ENCODE data around the gene CREB5.
"Not testable (repeated sequence)": the region's sequence is repeated elsewhere in the genome, so short reads cannot be mapped to it uniquely, and the experiment has no call there.

- TF ChIP-seq ZNF552 (CRISPR knock-in tag; IDR thresholded peaks at IDR 0.05; ENCODE audit: borderline replicate concordance); SMC3 (IDR thresholded peaks at IDR 0.05; ENCODE audit: low read length); SIN3B (IDR thresholded peaks at IDR 0.05; ENCODE audit: low read length); ARNTL (CRISPR knock-in tag; IDR thresholded peaks at IDR 0.05): not testable (repeated sequence)
Observed at GRCh38 chr7:28786156-28786555, 373.8 kb downstream of the CREB5 start.
